Measurements from ENCODE around the gene SEMA5A. TPM values are rescaled to one million over a fixed set of nuclear protein-coding genes. Genes with fewer than 3 reads are reported as not detected.

Gene SEMA5A
- total and polyA plus RNA-seq, 2 of the 8 experiments (the other 6 are each of a cell fraction or from before 2014, with no cell fraction given) = 5.3 to 8.9 TPM

DNA sequence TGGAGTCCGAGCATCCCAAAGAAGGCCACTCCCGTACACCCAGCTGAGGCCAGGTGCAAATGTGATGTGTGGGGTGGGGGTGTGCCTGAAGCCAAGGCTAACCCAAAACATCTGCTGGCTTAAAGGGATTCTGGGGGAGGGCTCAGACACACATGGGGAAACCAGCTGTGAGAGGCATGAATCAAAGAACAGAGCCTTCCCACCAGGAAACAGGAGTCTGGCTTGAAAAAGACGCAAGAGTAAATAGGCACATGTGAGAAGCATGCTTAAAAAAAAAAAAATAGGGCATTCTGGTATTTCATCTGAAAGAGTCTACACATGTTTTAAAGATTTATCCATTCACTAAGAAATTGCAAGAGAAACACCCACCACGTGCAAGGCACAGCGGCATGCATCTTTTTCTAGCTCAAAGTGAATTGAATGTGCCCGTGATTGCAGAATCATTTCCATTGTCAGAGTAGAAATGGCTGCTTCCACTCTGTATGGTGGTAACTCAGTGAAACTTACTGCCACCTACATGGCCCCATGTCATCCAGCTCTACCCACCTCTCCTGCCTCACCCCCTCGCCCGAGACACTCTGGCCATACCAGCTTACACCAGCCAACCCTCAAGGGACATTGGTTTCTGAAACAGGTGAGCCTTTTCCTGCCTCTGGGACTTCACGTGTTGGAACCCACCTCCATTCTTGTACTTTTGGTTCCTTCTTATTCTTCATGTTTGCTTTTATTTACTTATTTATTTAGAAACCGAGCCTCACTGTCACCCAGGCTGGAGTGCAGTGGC, 71.5 kb downstream of the SEMA5A start:
- Histone ChIP-seq H4K91ac (replicated peaks; ENCODE audit: insufficient read length, low read length) (no peak overlapping the region), H2AFZ (ENCODE audit: low read length) (no peak overlapping the region), H4K5ac (ENCODE audit: insufficient read length, low read depth, low read length) (no peak overlapping the region), H3K4ac (replicated peaks; ENCODE audit: insufficient read length, low read depth, low read length) (no peak overlapping the region), H3K79me2 (ENCODE audit: control insufficient read depth in 1 of 2, insufficient read depth in 2 of 2, low read length in 2 of 2) (no peaks in the 10 kb centered on the region), H3K36me3 (ENCODE audit: control insufficient read depth in 2 of 4, insufficient read depth in 4 of 4, low read length in 3 of 4) (no peaks in the 10 kb centered on the region), H3K23me2 (ENCODE audit: low read depth, low read length) (no peaks in the 10 kb centered on the region; the same call in 1 of the 2 replicates), H3K9me3 (ENCODE audit: insufficient read depth in 2 of 2, low read depth in 1 of 2, low read length in 1 of 2) (peaks cover 13 to 15% of the 10 kb centered on the region in 2 experiments; a peak in 3 of 4 replicates), H3K23ac (ENCODE audit: insufficient read length) (no peak overlapping the region), H3K79me1 (ENCODE audit: low read depth, low read length) (no peaks in the 10 kb centered on the region), H3K14ac (ENCODE audit: insufficient read length) (no peak overlapping the region), H3K4me3 (ENCODE audit: extremely low read depth in 1 of 4, insufficient read depth in 2 of 4, low read depth in 3 of 4, low read length in 4 of 4) (no peak overlapping the region), H2BK120ac (replicated peaks; ENCODE audit: low read depth, low read length) (no peak overlapping the region), H4K8ac (ENCODE audit: extremely low read depth, insufficient read depth, low read length) (no peak overlapping the region), H2BK12ac (ENCODE audit: low read depth, low read length) (no peak overlapping the region), H3K27ac (ENCODE audit: low read depth, low read length) (no peak overlapping the region), H3K4me2 (ENCODE audit: insufficient read depth in 1 of 2, low read depth in 2 of 2, low read length in 2 of 2) (no peak overlapping the region), H3K18ac (ENCODE audit: extremely low read depth, low read length) (no peak overlapping the region), H3K27me3 (replicated peaks in 1 of 4; ENCODE audit: control insufficient read depth in 3 of 4, extremely low read depth in 1 of 4, insufficient read depth in 3 of 4, low read length in 3 of 4) (no peaks in the 10 kb centered on the region), H3K56ac (replicated peaks; ENCODE audit: insufficient read length, low read depth, low read length) (no peak overlapping the region), H2AK5ac (ENCODE audit: low read depth, low read length) (no peak overlapping the region), H2BK5ac (ENCODE audit: low read depth, low read length) (no peak overlapping the region), H3K9ac (replicated peaks in 1 of 4; ENCODE audit: extremely low read depth in 1 of 4, low read depth in 3 of 4, low read length in 3 of 4) (no peak overlapping the region), H3K4me1 (replicated peaks in 1 of 4; ENCODE audit: control insufficient read depth in 3 of 4, insufficient read depth in 4 of 4, low read length in 3 of 4) (no peaks in the 10 kb centered on the region), H4K20me1 (replicated peaks in 1 of 2; ENCODE audit: control insufficient read depth in 1 of 2, insufficient read depth in 2 of 2, low read length in 2 of 2) (no peaks in the 10 kb centered on the region), H2BK20ac (ENCODE audit: low read length) (no peak overlapping the region), H2BK15ac (ENCODE audit: low read length) (no peak overlapping the region)
- DNase-seq (ENCODE audit: low read depth in 1 of 2, low spot score in 2 of 2) = no peak
- no peak for FAIRE-seq
- 84% methylated on average over 10 of the region's 10 CpGs; no CpG with 5 or more reads in 1 of the 2 experiments for WGBS, 2 experiments (ENCODE audit: extremely low coverage in 1 of 2, insufficient coverage in 1 of 2, insufficient read length in 1 of 2, insufficient replicate concordance in 2 of 2, low coverage in 1 of 2, low lambda C conversion rate in 2 of 2, missing lambda C conversion rate in 1 of 2)
- POLR2A ChIA-PET (ENCODE audit: partially characterized antibody) = no interaction called here
- CTCF ChIA-PET (ENCODE audit: partially characterized antibody) = interaction anchor here (0.6 kb wide), 1 partner anchor 90 kb away, joined by 3 read pairs; no protein-coding TSS in a partner anchor
- no peak for TF ChIP-seq NANOG (IDR thresholded peaks at IDR 0.05; ENCODE audit: insufficient read depth, low read depth, low read length, poor library complexity, severe bottlenecking)
- TF ChIP-seq, protein P1, sequence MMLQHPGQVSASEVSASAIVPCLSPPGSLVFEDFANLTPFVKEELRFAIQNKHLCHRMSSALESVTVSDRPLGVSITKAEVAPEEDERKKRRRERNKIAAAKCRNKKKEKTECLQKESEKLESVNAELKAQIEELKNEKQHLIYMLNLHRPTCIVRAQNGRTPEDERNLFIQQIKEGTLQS (IDR thresholded peaks at IDR 0.05; ENCODE audit: insufficient read depth, low read depth, low read length) = no peak
- no peak for TF ChIP-seq SP4 (IDR thresholded peaks at IDR 0.05; ENCODE audit: low read length)
- TF ChIP-seq KDM5A (IDR thresholded peaks at IDR 0.05; ENCODE audit: low read length) = no peak

Measured in H1 (cell line).